HTERT RPE-1 (cell line): ENCODE results near the gene GIT2.
"Not testable (repeated sequence)": the region's sequence is repeated elsewhere in the genome, so short reads cannot be mapped to it uniquely, and the experiment has no call there.

ENCODE experiments used
- in situ Hi-C: fragments of 300-500 bp; cut with MboI; formaldehyde crosslinking; loops from 4 replicates; pipeline ENCODE4 v1.14.3; 2020; ENCODE audit warnings: low sequenced_read_pairs

The GIT2 gene

DNA sequence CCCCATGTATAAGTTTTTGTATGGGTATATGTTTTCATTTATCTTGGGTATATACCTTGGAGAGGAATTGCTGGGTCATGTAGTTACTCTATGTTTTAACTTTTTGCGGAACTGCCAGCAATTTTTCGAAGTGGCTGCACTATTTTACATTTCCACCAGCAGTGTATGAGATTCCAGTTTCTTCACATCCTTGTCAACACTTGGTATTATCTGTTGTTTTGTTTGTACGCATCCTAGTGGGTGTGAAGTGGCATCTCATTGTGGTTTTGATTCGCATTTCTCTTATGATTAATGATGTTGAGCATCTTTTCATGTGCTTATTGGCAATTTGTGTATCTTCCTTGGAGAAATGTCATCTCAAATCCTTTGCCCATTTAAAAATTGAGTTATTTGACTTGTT, 9.9 kb upstream of the GIT2 start:
- in situ Hi-C loops = no loop called here

DNA sequence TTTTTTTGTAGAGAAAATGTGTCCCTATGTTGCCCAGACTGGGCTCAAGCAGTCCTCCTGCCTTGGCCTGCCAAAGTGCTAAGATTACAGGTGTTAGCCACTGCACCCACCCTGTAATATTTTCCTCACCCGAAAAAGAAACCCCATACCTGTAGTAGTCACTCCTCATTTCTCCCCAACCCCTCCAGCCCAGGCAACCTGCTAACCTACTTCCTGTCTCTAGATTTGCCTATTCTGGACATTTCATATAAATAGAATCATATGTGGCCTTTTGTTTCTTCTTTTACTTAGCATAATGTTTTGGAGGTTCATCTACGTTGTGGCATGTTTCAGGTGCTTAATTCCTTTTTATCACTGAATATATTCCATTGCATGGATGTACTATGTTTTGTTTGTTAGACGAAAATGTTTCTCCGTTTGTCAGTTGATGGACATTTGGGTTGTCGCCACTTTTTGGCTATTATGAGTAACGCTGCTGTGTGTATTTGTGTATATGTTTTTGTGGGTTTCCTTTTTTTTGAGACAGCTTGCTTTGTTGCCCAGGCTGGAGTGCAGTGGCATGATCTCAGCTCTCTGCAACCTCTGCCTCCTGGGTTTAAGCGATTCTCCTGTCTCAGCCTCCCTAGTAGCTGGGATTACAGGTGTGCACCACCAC, 9.3 kb upstream of the GIT2 start:
- in situ Hi-C loops = no loop called here

DNA sequence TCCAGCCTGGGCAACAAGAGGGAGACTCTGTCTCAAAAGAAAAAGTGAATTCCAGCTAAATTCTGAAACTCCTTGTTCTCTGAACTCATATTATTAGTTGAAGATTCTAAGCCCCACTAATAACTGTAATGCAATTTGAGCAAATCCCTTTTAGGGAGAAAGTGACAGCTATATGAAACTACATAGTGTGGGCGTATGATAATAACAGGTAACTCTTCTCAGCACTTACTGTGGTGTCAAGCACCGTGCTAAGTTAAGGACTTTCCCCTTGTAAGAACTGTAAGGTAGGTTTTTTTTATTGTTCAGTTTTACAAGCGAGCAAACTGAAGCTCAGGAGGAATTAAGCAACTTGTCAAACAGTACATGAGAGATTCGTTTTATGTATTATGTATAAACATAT, 8.4 kb upstream of the GIT2 start:
- in situ Hi-C loops = no loop called here

DNA sequence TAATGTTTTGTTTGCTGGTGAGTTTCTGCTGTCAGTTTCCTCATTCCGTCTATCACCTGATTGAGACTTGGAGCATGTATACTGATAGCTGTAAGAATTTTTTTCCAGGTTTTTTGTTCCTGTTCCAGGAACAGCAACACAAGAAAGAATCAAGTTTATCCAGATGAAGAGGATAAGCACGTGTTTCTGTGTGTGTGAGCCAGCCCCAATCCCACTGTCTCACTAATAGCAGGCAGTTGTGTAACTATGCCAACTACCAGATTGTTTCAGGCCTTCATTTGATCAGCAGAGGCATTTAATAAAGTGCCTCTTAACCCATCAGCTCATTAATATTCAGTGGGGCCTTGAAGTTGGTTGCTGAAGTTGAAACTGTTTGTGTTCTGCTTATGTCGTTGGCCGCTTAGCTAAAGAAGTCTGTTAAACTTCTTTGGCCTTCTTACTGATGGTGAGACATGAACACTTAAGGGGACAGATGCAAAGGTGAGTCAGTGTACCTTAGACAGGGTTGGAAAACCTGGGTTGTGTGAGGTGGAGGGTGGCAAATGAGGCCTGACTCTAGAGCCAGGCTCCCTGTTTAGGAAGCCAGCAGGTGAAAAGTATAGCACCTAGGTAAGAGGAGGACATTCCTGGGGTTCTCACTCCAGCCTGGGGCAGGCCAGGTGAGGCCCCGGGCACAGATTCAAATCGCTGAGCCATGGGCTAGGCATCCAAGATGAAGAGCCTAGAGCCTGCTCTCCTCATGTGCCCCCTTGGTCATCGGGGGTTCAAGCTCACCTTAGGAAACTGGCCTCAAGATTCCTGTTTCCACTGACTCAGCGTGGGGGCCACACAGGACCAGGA, 6.7 kb upstream of the GIT2 start:
- in situ Hi-C loops = no loop called here

DNA sequence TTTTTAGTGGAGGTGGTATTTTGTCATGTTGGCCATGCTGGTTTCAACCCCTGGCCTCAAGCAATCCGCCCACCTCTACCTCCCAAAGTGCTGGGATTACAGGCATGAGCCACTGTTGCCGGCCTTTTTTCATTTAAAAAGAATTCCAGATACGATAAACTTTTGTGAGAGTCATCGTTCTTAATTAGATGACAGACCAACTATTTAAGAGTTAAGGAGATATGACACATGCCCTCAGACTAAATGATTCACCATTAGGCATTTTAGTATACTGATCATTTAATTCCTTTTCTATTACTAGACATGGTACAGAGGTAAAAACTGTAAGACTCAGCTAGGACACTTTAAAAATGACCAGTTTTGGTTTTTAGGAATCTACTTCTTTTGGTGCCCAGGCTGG, 5.4 kb upstream of the GIT2 start:
- in situ Hi-C loops = no loop called here

DNA sequence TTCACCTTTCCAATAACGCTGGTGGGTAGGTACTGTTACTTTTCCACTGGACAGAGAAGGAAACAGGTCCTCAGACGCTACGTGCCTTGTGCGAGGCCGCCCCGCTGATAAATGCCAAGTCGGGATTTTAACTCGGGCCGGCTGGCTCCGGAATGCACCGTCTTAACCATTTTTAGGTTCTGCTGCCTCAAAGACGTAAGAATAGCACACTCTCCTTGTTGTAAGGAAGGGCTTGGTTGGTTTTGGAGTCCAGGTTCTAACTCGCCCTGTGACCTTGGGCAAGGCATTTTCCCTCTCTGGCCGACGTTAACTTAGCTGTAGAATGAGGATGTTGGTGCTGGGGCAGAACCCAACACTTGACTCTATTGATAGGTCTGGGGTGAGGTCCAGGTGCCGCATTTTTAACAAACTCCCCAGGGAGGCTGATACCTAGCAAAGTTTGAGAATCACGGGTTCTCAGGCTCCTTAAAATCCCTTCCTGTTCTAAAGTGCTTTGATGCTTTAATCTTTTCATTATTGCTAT, 3.9 kb upstream of the GIT2 start:
- in situ Hi-C loops = no loop called here

DNA sequence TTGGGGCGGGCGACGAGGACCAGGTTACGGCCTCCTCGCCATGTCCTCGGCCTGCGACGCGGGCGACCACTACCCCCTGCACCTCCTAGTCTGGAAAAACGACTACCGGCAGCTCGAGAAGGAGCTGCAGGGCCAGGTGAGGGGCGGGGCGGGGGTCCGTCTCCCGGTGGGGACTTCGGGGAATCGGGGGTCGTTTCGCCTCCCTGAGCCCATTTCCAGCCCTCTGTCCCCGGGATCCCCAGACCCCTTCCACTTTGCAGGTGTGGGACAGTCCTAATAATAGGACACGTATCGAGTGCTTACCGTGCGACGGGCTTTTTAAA, 3.4 kb upstream of the GIT2 start:
- in situ Hi-C loops = no loop called here

DNA sequence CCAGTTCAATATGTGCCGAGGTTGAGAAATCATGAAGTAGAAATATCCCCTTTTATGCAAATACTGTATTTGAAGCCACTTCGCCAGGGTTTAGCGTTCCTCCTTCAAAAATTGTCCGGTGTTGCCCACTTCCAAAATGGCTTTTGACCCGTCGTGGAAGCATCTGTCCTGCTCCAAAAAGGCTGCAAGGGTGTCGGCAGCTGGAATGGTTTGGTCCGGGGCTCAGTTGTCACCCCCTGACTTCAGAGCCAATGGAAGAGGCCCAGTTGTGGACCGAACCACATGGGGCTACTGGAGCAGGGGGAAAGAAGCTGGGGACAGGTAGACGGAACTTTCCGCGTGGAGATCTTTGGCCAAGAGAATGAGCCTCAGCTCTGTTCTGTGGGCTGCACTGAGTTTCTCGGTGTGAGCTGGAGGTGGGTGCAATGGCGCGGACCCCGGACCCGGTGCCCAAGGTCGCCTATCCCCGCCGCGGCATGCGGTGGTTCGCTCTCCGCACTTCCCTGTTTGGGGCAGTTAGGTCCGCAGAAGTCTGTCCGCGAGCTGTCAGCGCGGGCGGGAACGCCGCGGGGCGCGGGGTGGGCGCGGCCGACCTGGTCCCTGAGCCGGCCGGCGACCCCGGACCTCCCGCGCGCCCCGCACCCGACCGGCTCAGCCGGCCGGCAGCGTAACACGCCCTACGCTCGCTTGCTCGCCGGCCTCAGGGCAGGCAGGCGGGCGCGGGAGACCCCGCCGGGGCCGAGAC, 2.9 kb upstream of the GIT2 start, which contains the start of gene ANKRD13A:
Gene ANKRD13A, plus strand, starts transcription at position 527 of the 745 bp plus-strand sequence. CDS start 259 bp downstream, outside the sequence.
- in situ Hi-C loops = no loop called here

DNA sequence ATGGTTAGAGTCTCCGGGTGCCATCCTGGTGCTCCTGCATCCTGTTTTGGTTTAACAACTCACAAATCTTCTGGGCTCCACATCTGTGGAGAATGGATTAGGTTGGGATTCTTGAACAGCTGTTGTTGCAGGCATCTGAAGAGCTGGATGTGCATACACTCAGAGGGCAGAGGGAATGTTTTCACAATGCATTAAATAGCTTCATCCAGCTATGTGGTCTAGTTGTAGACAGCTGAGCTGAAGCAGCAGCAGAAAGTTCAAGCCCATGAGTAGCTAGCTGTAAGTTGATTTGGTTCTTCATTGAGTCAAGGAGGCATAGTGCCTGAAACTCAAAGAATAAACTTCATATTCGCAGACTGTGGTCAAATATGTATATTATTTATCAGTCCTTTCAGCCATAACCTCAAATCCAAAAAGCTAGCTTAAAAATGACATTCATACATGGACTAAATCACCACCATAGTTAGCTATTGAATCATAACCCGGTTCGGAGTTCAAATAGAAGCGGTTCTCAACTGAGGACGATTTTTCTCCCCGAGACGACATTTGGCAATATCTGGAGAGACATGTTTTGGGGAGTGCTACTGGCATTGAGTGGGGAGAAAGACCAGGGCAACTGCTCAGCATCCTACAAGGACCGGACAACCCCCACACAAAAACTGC, 2.2 kb upstream of the GIT2 start:
- in situ Hi-C loops = no loop called here

DNA sequence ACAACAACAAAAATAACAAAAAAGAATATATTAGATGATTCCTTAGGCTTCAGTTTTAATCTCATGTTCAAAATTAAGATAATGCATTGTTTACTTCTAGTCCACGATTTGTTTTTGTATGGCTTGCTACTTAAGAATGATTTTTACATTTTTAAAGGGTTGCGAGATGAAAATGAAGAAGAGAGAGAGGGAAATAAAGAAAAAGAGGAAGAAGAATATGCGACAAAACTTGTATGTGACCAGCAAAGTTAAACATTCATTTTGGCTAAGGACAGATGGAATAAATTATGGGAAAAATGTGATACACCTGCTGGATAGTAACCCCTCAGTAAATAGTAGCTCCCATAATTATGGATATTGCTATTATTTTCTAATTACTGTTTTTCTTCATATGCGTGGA, 1.2 kb upstream of the GIT2 start:
- in situ Hi-C loops = no loop called here

DNA sequence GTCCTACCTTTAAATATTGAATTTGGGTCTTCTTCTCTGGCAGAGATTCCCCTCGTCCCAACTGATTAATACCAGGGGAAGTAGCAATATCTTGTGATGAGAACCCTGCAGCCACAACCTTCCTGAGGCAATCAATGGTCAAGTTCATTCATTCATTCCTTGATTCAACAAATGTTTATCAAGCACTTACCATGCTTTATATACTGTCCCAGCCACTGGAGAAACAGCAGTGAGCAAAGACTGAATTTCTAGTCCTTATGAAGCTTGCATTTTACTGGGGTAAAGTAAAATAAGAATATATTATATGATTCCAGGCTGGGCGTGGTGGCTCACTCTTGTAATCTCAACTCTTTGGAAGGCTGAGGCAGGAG, 300 bp upstream of the GIT2 start:
- in situ Hi-C loops = no loop called here

DNA sequence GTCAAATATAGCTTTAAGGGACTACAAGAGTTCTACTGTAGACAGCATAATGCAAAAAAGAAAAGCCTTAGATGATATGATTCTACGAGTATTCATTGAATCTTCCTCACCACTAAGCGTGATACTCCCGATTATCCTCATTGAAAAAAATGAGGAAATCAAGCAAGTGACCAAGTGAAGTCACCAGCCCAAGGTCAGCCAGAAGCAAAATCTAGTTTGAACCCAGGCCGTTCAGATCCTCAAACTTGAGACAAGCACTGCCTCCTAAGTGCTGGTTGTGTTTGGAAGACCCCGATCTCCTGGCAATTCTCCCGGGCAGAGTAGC, 845 bp downstream of the GIT2 start:
- in situ Hi-C loops = no loop called here

DNA sequence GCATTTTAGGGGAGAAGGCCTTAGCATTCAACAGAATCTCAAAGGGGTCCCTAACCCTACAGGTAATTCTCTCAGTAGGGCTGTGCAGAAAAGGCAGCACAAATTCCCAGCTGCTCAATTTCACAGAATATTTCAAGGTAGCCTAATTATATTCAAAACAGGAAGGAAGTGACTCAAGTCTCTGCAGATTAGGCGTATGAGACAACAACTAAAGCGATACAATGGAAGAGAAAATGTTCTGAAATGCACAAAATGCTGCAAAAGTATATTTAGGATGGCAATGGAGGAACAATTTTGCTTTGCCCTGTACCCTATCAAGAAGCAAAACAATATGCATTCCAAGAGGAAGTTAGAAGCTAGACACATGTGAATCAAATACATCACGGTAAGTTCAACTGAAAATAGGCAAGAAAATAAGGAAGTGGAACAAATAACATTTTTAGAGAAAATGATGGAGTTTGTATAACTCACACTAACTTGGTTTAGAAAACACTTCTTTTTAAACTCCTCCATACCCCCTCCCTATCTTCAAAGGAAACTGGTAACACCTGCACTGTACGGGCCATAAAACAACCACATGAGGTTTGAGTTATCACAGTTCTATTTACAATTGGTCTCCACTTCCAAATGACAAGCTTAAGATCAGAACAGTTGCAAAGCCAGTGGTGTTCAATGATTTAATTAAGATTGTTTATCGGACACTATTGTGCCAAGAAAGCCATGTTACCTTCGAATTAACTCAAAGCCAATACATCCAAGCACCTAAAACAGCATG, 1.6 kb downstream of the GIT2 start:
- in situ Hi-C loops = no loop called here

DNA sequence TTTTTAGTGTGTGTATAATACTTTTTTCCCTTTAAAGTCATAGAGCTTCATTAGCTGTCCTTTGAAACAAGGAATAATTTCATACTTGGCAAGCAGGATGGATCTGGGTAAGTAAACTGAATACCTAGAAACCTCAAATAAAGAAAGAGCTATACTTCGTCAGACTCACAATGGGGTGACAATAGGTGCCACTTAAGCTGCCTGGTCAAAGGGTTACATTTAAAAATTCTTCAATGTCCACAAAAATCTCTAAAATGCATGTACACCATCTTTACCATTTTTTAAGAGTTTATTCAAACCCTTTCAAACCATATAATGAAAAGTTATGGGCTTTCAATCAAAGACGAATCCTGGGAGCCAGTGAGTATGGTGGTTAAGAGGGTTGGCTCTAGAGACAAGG, 3.1 kb downstream of the GIT2 start:
- in situ Hi-C loops = no loop called here

DNA sequence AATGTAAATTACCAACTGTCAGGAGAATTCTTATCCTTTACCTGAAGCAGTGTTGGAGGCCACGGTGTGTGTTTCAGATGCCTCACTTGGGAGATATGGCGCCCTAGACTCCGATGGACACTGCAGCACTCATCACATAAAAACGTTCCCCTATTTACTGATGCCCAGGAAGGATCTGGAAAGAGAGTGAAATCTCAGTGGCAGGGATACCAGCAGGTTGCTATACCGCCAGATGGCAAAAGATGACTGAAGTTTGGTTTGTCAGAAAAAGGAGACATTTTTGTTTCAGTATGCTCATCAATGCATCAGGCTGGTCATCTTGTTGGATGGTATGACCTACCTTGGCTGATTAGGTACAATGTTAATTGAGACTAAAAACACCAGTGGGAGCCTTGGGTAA, 4.6 kb downstream of the GIT2 start:
- in situ Hi-C loops = no loop called here

DNA sequence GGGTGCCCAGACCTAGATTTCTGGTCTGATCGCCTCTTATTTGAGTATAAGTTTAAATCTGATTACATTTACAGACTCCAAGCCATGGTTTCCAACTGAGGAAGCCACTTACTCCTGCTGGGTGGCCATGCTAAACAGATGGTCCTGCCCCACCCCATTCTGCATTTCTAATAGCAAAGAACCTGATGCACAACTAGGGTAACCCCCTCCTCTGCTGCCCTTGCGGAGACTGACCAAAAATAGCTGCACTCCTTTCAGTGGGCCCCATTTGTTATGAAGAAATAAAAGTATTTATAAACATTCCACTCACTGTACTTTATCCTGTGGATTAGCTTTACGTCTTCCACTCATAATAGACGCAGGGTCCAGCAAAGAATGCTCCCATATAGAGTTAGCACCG, 6.8 kb downstream of the GIT2 start:
- in situ Hi-C loops = no loop called here

DNA sequence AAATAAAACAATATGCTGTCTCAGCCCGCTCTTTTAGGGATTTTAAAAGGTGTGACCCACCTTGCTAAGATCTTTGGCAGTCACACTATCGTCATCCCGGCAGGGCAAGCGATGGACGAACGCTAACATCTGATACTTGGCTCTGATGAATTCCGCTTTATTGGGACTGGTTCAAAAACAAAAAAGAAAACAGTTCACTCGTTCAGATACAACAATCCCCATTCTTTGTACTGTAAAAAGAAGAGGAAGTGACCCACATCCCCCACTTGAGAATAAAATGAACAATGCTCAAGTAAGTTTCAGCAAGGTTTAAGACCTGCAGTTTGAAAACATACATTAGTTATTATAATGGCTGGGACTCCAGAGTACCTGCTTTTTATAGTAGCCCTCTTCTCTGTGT, 7.3 kb downstream of the GIT2 start:
- in situ Hi-C loops = no loop called here

DNA sequence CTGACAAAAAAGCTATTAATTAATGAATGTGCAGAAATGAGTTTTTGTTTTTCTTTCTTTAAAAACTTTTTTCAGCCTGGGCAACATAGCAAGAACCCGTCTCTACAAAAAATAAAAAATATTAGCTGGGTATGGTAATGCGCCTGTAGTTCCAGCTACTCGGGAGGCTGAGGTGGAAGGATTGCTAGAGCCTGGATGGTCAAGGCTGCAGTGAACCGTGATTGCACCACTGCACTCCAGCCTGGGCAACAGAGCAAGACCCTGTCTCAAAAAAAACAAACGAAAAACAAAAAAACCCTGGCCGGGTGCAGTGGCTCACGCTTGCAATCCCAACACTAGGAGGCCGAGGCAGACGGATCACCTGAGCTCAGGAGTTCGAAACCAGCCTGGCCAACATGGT, 7.9 kb downstream of the GIT2 start:
- in situ Hi-C loops = no loop called here

DNA sequence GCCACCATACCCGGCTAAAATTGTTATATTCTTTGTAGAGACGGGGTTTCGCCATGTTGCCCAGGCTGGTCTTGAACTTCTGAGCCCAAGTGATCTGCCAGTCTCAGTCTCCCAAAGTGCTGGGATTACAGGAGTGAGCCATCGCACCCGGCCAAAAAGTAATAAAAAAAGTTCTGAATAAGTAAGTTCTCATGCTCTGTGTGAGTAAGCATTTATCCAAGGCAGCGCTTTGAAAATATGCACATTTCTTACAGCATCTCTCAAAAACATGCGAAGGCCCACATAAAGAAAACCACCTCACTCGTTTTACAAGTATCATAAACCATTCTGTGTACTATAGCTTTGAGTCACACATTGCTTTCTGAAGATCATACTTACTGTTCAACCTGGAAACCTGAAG, 8.6 kb downstream of the GIT2 start:
- in situ Hi-C loops = no loop called here

DNA sequence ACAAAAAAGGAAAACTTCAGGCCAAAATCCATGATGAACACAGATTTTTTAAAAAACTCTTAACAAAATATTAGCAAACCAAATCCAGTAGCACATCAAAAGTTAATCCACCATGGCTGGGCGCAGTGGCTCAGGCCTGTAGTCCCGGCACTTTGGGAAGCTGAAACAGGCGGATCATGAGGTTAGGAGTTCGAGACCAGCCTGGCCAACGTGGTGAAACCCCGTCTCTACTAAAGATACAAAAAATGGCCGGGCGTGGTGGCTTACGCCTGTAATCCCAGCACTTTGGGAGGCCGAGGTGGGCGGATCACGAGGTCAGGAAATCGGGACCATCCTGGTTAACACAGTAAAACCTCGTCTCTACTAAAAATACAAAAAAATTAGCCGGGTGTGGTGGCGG, 9.9 kb downstream of the GIT2 start:
- in situ Hi-C loops = not testable (repeated sequence)
